ENCODE data around the gene MAEL. TPM values are rescaled to one million over a fixed set of nuclear protein-coding genes. Genes with fewer than 3 reads are reported as not detected.
A peak's percentile ranks its signal among the peaks of the same experiment; 100 is the strongest.

Gene MAEL
- total RNA-seq, 2 donors from 2014 or later, result 0.32 to 32.7 TPM

DNA sequence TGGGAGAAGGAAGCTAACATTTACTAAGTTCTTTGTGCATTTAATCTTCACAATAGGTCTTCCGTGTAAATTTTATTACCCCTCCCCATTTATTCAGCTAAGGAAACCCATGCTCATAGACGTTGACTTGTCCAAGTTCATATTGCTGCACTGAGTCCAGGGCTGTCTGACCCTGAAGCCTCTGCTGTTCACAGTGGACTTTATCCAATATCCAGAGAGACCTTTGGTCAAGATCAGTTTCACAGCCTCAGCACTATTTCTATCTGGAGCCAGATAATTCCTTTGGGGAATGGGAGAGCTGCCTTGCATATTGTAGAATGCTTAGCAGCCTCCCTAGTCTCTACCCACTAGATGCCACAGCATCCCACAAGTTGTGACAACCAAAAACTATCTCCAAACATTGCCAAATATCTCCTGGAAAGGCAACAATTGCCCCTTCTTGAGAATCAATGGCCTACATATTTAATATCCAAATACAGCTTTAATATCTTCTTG is 40.2 kb upstream of the MAEL start:
- no peaks in the 10 kb centered on the region for H3K4me1 ChIP-seq (replicated peaks)
- intact Hi-C loops (cut with DNase I), result no loop called here
- no peak overlapping the region for H3K27ac ChIP-seq
- no peak for DNase-seq (ENCODE audit: low spot score)
- H3K36me3 ChIP-seq, result no peaks in the 10 kb centered on the region
- H3K27me3 ChIP-seq (replicated peaks; ENCODE audit: insufficient read depth), result no peaks in the 10 kb centered on the region
- TF ChIP-seq POLR2AphosphoS5 (IDR thresholded peaks at IDR 0.05), result no peak
- no peak for TF ChIP-seq POLR2A (IDR thresholded peaks at IDR 0.05)
- TF ChIP-seq, protein P1, sequence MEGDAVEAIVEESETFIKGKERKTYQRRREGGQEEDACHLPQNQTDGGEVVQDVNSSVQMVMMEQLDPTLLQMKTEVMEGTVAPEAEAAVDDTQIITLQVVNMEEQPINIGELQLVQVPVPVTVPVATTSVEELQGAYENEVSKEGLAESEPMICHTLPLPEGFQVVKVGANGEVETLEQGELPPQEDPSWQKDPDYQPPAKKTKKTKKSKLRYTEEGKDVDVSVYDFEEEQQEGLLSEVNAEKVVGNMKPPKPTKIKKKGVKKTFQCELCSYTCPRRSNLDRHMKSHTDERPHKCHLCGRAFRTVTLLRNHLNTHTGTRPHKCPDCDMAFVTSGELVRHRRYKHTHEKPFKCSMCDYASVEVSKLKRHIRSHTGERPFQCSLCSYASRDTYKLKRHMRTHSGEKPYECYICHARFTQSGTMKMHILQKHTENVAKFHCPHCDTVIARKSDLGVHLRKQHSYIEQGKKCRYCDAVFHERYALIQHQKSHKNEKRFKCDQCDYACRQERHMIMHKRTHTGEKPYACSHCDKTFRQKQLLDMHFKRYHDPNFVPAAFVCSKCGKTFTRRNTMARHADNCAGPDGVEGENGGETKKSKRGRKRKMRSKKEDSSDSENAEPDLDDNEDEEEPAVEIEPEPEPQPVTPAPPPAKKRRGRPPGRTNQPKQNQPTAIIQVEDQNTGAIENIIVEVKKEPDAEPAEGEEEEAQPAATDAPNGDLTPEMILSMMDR (IDR thresholded peaks at IDR 0.05), result no peak
- H3K9me3 ChIP-seq, result no peaks in the 10 kb centered on the region
- WGBS, result 96% methylated on average over 2 of the region's 2 CpGs
- no peak overlapping the region for H3K4me3 ChIP-seq

DNA sequence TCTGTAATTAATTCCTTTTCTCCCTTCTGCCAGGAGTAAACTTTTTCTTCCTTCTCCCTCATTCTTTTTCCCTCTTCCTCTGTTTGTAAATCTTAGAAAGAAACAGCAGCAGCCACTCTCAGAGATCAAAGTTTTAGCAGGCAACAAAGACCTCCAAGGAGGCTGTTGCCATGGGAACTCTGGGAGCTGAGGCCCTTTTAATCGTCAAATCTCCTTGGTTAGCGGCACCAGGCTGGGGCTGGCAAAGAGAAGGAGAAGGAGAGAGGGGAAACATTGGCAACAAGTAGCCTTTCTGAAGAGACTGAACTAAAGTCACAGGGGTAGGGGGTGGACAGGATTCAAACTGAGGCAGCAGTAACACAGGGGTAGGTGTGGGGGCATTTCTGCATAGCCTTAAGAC is 38.9 kb upstream of the MAEL start:
- 64% methylated on average over 2 of the region's 2 CpGs for WGBS
- H3K36me3 ChIP-seq, result no peaks in the 10 kb centered on the region
- no peak for DNase-seq (ENCODE audit: low spot score)
- no peak overlapping the region for H3K27ac ChIP-seq
- TF ChIP-seq, protein P1 (IDR thresholded peaks at IDR 0.05), result no peak
- TF ChIP-seq POLR2A (IDR thresholded peaks at IDR 0.05) (no peak), POLR2AphosphoS5 (IDR thresholded peaks at IDR 0.05) (no peak)
- no peaks in the 10 kb centered on the region for H3K27me3 ChIP-seq (replicated peaks; ENCODE audit: insufficient read depth)
- H3K4me1 ChIP-seq (replicated peaks), result no peaks in the 10 kb centered on the region
- no peak overlapping the region for H3K4me3 ChIP-seq
- no peaks in the 10 kb centered on the region for H3K9me3 ChIP-seq
- intact Hi-C loops (cut with DNase I), result no loop called here

DNA sequence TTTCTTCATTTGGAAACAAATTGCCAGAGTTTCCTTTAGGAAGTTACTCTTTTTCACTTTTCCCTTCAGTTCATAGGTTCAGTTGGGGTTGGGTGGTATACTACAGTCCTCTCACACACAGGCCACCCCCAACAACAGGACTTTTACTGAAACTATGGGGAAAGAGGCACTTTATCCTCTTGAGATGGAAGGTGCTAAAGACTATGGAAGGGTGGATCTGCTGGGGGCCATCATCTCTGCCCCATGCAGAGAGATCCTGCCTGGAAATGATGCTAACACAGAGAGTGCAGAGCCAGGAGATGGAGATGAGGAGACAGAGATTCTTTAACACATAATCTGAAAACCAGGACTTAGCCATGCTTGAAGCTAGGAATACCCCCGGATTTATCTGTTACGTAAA is 38.0 kb upstream of the MAEL start:
- DNase-seq (ENCODE audit: low spot score), result no peak
- intact Hi-C loops (cut with DNase I), result no loop called here
- Histone ChIP-seq H3K4me1 (replicated peaks) (no peaks in the 10 kb centered on the region), H3K27me3 (replicated peaks; ENCODE audit: insufficient read depth) (no peaks in the 10 kb centered on the region), H3K36me3 (no peaks in the 10 kb centered on the region), H3K9me3 (no peaks in the 10 kb centered on the region), H3K27ac (no peak overlapping the region), H3K4me3 (no peak overlapping the region)
- 70% methylated on average over 2 of the region's 2 CpGs for WGBS
- TF ChIP-seq POLR2AphosphoS5 (IDR thresholded peaks at IDR 0.05), result no peak
- no peak for TF ChIP-seq POLR2A (IDR thresholded peaks at IDR 0.05)
- TF ChIP-seq, protein P1 (IDR thresholded peaks at IDR 0.05), result no peak

DNA sequence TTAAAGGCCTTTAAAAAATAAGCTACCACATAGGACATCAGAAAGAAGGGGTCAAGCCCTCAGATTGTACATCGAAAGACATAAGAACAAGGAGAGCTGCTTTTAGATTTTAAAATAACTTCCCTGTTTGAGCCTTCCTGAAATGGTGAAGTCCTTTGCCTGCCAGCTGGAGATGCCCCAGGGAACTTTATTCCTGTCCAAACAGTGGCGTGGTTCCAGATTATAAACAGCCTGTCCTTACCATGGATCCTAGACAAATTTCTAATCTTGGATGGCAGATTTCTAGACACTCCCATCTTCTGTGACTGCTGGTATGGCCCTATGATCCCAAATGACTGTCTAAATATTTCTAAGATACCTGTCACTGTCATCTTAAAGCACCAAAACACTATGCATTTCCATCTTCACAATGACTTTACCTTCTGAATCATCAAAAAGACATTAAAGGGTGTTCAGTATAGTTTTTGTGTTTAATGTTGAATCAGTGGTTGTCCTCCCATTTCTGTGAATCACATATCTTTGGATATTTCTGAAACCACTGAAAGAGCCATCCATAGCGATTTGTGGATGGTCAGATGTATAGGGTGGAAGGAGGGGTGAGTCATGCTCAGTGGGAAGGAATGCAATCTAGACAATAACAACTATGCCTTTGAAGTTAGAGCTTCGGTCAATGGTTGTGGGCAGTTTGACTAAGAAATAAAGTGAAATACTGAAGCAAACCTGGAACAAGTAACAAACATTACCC is 36.9 kb upstream of the MAEL start:
- no peaks in the 10 kb centered on the region for H3K36me3 ChIP-seq
- no peak overlapping the region for H3K27ac ChIP-seq
- no peak overlapping the region for H3K4me3 ChIP-seq
- TF ChIP-seq POLR2A (IDR thresholded peaks at IDR 0.05), result no peak
- TF ChIP-seq POLR2AphosphoS5 (IDR thresholded peaks at IDR 0.05), result peak; percentile 19
- 34% methylated on average over 4 of the region's 4 CpGs for WGBS
- no peaks in the 10 kb centered on the region for H3K4me1 ChIP-seq (replicated peaks)
- peak; percentile 19 for DNase-seq (ENCODE audit: low spot score)
- no peaks in the 10 kb centered on the region for H3K27me3 ChIP-seq (replicated peaks; ENCODE audit: insufficient read depth)
- no peaks in the 10 kb centered on the region for H3K9me3 ChIP-seq
- intact Hi-C loops (cut with DNase I), result no loop called here

DNA sequence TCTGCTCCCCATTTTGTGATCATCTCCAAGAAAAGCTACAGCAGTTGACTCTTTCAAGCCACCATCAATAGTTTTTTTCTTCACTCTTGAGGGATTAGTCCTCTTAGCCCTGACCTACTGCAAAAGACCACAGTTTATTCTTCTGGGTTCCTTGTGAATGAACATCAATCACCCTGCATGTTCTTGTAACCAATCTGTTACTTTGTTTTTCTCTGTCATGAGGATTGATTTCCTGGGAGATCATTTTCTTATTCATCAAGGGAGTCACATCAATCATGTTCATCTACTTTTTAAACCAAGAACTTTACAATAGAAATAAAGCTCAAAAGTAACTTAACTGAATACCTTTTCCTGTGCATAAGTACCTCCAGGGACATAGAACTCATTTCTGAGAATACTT is 35.6 kb upstream of the MAEL start:
- H3K4me3 ChIP-seq, result no peak overlapping the region
- TF ChIP-seq POLR2AphosphoS5 (IDR thresholded peaks at IDR 0.05), result no peak
- no peak for TF ChIP-seq POLR2A (IDR thresholded peaks at IDR 0.05)
- TF ChIP-seq, protein P1 (IDR thresholded peaks at IDR 0.05), result no peak
- intact Hi-C loops (cut with DNase I), result no loop called here
- no peaks in the 10 kb centered on the region for H3K9me3 ChIP-seq
- H3K27ac ChIP-seq, result no peak overlapping the region
- DNase-seq (ENCODE audit: low spot score), result no peak
- H3K4me1 ChIP-seq (replicated peaks), result no peaks in the 10 kb centered on the region
- no peaks in the 10 kb centered on the region for H3K36me3 ChIP-seq
- H3K27me3 ChIP-seq (replicated peaks; ENCODE audit: insufficient read depth), result no peaks in the 10 kb centered on the region

Measured in prostate gland (tissue), 2 donors.